HG03280 (cell line): ENCODE results near the gene CADPS2.

ENCODE experiments used
- ATAC-seq: cut with Tn5 transposase; IDR thresholded peaks from one replicate; pipeline ENCODE4 v1.9.1; 2021; ENCODE audit warnings: mild to moderate bottlenecking, moderate library complexity; ENCODE audit not compliant: unreplicated experiment

Gene CADPS2

GRCh38 chr7:122407195-122407594 lies 479.1 kb downstream of the CADPS2 start:
- no peak for ATAC-seq

- no peak for ATAC-seq
Measured at GRCh38 chr7:122403113-122403512, 483.1 kb downstream of the CADPS2 start.

- ATAC-seq = no peak
Measured at GRCh38 chr7:122402235-122402634, 484.0 kb downstream of the CADPS2 start.

GRCh38 chr7:122397381-122397780 lies 488.9 kb downstream of the CADPS2 start:
- ATAC-seq = no peak

- no peak for ATAC-seq
Measured at GRCh38 chr7:122394512-122394911, 491.7 kb downstream of the CADPS2 start.

- no peak for ATAC-seq
Measured at GRCh38 chr7:122384528-122384927, 501.7 kb downstream of the CADPS2 start.

- ATAC-seq = peak; percentile 84
Measured at GRCh38 chr7:122383934-122384333, 502.3 kb downstream of the CADPS2 start.

- no peak for ATAC-seq
Measured at GRCh38 chr7:122380992-122381391, 505.3 kb downstream of the CADPS2 start.

- no peak for ATAC-seq
Measured at GRCh38 chr7:122379491-122379890, 506.8 kb downstream of the CADPS2 start.

- no peak for ATAC-seq
Measured at GRCh38 chr7:122369756-122370155, 516.5 kb downstream of the CADPS2 start.

- no peak for ATAC-seq
Measured at GRCh38 chr7:122364761-122365280, 521.4 kb downstream of the CADPS2 start.

GRCh38 chr7:122363144-122363543 lies 523.1 kb downstream of the CADPS2 start:
- no peak for ATAC-seq

- no peak for ATAC-seq
Measured at GRCh38 chr7:122362473-122362872, 523.8 kb downstream of the CADPS2 start.

- ATAC-seq = no peak
Measured at GRCh38 chr7:122354656-122355055, 531.6 kb downstream of the CADPS2 start.

- ATAC-seq = no peak
Measured at GRCh38 chr7:122352454-122352853, 533.8 kb downstream of the CADPS2 start.

GRCh38 chr7:122350701-122351100 lies 535.6 kb downstream of the CADPS2 start:
- no peak for ATAC-seq

GRCh38 chr7:122344303-122344620 lies 542.0 kb downstream of the CADPS2 start:
- ATAC-seq = no peak

- ATAC-seq = no peak
Measured at GRCh38 chr7:122343601-122344302, 542.5 kb downstream of the CADPS2 start.

GRCh38 chr7:122340427-122340826 lies 545.8 kb downstream of the CADPS2 start:
- ATAC-seq = no peak

GRCh38 chr7:122339145-122339904 lies 546.9 kb downstream of the CADPS2 start:
- ATAC-seq = no peak

GRCh38 chr7:122337011-122337410 lies 549.2 kb downstream of the CADPS2 start:
- no peak for ATAC-seq

GRCh38 chr7:122329145-122329802 lies 557.0 kb downstream of the CADPS2 start:
- no peak for ATAC-seq
